GDM1 (cell line): Measurements from ENCODE around the gene FHL2.
A peak's percentile ranks its signal among the peaks of the same experiment; 100 is the strongest.

ENCODE experiments used
- DNase-seq: peaks from one replicate; lab custom pipeline; 2025; lab: John Stamatoyannopoulos, UW

FHL2 gene

DNA sequence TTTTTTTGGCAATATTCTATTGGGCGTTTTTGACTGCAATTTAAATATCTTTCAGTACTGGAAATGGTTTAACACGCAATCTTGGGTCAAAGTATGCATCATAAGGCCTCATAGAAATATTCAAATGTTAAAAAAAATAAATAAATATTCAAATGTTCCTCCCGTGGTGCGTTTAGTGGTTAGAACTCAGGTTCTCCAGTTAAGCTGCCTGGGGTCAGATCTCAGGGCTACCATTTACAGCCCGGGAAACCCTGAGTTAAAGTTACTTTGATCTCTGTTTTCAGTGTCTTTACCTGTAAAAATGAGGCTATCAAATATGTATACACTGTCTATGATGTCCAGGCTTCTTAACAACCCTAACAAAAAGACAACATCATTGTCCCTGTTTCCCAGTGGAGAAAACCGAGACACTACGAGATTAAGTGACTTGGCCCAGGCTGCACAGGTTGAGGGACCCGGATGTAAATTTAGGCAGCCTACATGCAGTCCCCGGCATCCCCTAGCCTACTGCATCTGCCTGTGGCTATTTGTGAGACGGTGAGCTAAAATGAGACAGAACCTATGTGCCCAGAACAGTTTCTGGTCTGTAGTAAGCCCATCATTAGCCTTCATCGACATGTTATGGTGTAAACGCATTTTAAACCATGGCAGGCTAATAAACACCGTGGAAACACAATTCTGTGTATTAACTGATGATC is 1.7 kb downstream of the FHL2 start:
- no peak for DNase-seq

DNA sequence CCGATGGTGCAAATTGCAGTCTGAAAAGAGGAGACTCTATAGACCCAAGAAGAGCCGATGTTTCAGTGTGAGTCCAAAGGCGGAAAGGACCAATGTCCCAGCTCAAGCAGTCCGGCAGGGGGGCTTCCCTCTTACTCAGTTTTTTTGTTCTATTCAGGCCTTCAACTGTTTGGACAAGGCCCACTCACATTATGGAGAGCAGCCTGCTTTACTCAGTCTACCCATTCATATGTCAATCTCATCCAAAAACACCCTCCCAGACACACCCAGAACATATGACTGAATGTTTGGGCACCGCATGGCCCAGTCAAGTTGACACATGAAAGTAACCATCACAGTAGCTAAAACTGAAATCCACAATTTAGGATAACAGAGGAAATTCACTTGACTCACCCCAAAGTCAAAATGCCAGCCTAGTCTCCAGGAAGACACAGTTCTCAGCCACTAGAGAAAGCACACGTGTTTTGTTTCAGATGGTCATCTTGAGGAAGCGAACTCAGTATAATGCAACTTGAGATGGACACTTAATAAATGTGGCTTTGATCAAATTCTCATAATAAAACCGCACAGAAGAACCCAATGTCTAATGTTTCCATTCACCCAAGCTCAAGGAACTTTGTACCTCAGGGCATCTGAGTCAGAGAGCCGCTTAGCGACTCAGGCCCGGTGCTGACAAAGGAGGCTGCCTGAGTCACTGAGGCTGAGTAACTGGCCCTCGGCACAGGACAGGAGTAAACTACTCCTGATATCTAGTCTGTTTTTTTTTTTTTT is 2.4 kb downstream of the FHL2 start:
- DNase-seq = no peak

DNA sequence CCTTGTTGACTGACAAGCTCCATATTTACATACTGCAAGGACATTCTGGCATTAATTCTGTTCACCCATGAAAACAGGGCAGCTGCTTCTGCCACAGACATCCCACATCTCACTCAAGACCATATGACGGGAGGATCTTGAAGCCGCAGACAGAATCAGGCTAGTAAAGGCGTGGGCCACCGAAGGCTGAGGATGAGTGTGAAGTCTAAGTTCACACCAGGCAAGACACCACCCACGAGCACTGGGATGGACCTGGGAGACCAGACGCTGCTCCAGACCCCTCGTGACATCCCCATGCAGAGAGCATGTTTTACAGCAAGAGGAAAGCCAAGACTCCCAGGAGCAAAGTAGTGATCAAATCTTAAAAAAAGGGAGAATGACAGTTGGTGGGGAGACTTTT is 3.2 kb downstream of the FHL2 start:
- DNase-seq = no peak

DNA sequence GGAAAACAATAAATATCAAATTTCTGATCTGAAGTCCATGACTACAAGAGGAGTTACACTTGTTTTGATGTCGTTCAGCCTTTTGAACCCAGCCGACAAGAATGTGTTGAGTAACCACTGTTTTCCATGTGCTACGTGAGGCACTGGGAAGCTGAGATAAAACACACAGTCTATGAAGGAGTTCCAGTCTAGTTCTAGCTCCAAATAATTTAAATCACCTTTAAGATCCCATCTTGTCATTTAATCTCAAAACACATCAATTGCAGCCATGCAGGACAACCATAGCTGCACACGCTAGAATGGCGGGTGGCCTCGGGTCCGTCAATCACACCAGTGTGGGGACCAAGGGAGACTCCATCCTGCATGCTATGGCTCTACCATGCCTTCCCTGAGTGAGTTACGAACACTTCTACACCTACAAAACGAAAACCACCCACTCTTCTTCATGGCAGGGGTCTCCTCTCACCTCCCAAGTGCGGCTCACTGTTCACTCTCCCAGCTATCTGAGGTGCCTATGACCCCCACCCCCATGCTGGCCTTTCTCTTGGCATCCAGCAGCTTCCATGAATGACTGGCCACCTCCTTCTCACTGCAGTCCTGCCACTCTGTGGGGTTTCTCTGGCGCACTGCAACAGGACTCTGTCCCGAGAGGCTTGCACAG is 3.8 kb downstream of the FHL2 start:
- DNase-seq = no peak

DNA sequence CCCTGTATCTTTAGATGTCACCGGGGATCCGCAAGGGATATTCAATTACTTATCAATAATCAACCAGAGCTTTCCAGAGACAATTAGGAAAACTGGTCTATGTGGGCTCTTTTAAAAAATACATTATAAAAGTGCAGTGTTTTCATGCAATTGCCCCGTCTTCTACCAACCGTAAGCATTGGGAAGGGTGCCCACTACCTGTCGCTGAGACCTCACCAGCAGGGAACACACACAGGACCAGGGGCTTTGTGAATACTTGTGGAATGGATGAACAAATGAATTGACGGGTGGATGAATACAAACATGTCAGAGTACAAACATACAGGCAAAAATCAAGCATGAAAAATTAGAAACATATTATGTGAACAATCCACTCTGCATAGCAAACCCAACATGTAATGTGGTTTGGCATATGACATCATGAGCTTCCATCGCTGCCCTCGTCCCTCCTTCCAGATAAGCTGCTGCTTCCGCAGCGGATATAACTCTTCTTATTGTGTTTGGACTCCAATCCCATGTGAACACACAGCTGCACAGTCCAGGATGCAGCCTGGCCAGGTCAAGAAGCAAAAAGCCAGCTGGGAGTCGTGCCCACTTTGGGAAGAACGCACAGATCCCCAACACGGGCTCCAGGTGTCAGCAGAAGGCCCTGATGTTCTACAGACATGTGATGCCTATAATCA is 5.3 kb downstream of the FHL2 start:
- no peak for DNase-seq

DNA sequence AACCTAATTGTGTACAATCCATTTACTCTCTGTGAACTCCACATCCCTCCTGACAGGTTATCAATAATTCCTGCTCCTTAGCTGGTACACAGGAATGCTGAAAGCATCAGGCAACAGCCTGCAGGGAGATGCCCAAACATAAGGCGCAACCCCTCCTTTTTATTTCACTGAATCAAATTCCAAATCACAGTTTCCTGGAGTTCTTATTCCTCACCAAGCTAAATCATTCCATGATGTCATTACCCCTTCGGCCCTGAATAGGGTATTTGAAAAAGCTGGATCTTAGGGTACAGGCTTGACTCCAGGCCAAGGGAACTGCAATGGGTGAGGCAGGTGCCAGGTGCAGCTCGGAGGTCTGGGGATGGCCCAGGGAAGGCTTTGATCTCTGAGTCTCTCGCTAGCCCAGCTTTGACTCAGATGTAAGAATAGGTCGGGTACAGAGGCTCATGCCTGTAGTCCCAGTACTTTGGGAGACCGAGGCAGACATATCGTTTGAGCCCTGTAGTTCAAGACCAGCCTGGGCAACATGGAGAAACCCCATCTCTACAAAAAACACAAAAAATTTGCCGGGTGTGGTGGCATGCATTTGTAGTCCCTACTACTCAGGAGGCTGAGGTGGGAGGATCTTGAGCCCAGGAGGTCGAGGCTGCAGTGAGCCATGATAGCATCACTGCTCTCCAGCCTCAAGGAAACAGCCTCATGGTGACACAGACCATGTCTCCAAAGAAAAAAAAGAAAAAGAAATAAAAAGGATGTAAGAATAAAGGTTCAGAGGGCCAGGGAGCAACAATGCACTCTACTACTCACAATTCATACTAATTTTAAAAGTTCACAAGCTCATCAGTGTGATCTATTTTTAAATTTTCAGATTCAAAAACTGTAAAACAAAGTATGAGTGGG is 6.8 kb downstream of the FHL2 start:
- DNase-seq = no peak

DNA sequence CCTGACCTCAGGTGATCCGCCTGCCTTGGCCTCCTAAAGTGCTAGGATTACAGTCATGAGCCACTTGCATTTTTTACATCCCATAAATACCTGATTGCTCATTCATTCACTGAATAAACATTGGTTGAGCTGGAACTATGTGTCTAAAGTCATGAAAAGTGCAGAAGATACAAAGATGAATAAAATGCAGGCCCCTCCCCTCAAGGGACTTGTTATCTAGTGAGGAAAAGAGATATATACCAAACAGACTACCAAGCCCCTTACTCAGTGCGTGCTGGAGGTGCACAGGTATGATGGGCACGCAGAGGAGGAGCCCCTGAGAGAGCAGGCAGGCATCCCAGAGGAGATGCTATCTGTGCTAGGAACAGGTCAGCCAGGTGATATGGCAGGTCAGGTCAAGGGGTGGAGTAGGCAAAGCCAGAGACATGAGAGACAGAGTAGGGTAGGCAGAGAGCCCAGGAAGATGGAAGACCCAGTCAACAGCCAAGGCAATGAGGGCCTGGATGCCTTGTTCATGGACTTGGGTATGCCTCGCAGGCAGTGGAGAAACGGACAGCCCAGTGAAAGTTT is 7.7 kb downstream of the FHL2 start:
- DNase-seq = no peak

DNA sequence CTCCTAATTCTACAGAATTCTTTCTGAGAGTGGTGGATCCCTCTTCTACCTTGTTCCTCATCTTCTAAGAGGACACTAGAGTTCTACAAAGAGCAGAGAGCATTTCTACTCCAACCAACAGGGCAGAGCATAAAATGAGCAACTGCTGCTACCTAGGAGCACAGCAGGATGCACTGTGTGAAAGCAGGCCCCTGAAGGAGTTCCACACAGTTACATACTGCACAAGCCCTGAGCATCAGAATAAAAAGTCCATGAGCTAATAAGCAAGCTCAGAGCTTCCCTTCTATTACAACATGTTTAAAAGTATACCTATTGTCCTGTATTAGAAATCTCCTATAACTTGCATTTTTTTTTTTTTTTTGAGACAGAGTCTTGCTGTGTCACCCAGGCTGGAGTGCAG is 8.4 kb downstream of the FHL2 start:
- no peak for DNase-seq

DNA sequence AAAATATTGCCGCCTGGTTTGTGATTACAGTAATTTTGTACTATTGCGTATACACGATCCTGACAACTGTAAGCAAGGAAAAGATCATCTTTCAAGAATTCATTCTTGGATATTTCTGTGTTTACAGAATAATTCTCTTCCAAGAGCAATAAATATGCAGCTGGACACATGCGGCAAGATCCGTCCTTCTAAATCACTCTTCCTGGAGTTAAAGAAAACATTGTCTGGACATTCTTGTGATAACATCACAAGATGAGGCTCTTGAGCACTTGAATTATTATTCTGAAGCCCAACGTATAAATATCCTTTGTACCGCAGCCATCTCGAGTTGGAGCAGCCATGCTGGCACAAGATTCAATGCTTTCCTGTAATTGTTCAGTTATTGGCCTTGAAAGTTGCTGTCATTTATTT is 9.9 kb downstream of the FHL2 start:
- no peak for DNase-seq

DNA sequence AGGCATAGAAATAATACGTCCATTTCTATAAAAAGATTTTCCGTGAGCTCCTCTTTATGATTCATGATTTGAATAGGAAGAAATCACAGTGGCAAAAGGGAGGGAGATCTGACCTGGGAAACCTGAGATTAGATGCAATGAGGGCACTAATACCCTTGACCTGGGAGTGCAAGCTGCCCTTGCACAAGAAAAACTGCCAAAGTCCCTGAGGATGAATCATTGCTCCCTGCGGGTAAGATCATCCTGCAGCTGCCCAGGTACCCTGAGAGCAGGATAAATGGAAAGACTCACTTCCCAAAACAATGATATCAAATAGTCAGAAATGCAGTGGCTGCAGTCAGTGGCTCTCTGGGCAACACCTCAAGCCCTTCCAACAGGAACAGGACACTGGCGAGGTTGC is 11.6 kb downstream of the FHL2 start:
- DNase-seq = no peak

DNA sequence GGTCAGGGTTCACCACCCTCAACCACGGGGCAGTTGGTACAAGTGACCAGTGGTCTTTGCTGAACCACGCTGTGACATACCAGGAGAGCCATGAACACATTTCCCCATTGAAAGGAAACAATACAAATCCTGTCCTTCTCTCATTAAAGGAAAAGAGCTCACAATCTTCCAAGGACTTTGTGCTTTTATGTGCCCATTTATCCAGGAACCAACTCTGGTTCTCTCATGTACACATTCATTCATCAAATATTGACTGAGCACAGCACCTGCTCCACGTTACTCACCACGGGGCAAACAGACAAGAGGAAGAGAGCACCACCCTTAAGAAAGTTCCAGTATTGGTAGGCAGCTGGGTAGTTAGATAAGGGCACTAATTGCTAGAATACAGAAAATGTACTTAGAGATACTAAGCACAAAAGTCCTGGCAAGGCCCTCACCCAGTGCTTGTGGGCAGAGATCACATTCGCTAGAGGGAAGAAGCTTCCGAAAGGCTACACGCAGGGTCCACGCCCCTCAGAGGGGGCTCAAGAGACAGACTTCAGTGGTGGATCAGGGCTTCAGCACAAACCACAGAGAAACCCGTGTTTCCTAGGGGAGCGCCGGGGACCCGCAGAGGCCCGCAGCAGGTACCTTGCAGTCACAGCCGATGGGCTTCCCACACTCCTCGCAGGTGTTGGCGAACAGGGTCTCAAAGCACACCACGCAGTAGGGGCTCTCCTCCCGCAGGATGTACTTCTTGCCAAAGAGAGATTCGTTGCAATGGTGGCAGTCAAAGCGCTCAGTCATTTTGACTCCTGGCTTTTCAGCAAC is 12.9 kb downstream of the FHL2 start:
- no peak for DNase-seq

DNA sequence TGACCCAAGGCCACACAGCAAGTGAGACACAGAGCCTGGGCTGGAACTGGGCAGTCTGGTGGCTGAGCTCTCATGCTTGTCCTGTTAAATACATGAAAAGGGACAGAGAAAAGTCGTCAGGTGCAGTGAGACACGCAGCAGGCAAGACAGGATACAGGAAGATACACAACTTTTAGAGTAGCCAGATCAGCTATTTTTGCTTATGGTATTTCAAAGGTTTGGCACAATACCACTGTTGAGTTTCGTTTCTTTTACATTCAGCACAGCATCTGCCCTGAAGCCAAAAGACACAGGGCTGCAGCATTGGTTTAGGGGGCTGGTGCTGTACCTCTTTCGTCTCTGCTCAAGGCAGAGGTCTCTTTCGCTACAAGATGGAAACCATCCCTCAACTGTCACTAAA is 14.0 kb downstream of the FHL2 start:
- no peak for DNase-seq

DNA sequence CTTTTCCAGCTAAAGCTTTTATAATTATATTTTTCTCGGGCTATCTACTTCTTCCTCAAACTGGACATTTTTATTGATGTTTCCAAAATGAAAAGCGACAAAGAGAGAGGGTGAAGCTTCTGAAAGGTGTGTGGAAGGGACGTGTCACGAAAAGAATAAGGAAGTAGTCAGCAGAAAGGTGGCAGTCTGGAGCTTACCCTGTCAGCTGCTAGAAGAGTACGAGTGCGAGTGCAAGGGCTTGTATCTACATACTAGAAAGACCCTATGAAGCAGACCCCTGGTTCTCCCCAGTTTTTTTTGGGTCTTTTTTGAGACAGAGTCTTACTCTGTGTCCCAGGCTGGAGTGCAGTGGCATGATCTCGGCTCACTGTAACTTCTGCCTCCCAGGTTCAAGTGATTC is 14.6 kb downstream of the FHL2 start:
- no peak for DNase-seq

DNA sequence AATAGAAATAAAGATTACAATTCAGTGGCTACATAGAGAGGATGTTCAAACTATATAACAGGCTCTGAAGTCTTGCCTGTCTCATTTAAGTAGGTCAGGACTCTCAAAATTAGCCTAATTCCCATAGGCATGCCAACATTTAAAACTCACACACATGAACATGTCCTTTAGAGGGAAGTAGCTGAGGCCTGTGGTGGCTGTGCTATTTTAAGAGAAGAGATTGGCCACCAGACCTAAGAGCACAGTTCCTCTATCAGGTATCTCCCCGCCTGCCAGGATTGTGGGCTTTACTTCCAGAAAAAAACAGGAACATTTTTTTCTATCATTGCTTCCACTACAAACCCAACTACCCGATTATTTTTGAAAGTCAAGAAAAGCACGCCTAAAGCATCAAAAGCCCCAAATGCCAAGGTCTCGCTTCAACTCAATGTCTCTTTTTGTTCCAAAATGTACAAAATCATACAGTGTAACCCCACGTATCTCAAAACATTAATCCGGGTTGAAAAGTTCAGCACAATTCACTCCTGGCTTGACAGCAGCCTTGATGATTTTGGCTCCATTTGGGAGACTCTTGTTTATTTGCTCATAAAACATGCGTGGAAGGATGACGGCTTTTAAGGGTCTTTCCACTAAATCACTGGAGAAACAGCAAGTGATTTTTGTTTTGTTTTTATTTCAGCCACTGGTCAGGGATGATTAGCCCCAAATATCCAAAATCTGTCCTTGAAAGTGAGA is 15.3 kb downstream of the FHL2 start:
- peak; percentile 69 for DNase-seq

DNA sequence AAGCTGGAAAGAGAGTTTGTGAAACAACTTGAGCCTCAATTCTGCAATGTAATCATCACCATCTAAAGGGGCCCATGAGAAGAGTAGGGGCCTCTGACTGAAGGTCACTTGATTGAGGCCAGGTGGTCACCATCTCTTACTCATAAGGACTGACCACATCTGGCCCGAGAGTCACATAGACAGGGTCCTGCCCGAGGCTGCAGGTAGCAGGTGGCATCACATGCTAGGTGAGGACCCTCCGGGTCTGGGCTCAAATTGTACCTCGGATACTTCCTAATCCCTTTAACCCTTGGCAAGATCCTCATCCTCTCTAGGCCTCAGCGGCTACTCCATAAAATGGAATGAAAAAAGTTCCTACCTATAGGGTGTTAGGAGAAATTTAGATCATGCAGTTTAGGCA is 16.7 kb downstream of the FHL2 start:
- DNase-seq = no peak

DNA sequence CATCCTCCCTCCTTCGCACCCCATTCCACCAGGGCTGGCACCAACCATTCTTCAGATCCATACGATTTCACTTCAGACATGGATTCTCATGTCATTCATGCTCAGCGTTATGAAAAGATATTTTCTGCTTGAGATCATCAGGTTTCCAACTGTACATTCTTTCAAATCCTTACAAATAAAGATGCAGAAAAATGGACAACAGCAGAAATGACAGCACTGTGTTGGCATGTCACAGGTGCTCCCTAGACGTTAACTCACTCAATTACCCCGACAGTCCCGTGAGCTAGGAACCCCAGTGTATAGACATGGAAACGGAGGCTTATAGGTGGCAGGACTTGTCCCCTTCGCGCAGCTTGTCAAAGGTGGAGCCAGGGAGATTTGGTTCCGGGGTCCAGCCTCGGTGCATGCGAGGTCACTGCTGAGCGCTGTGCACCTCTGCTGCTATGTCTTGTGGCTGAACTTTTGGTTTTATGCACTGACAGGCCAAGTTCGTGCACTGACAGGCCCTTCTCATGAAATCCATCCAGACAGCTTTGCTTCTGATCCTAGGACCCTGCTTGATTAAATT is 17.7 kb downstream of the FHL2 start:
- DNase-seq = no peak

DNA sequence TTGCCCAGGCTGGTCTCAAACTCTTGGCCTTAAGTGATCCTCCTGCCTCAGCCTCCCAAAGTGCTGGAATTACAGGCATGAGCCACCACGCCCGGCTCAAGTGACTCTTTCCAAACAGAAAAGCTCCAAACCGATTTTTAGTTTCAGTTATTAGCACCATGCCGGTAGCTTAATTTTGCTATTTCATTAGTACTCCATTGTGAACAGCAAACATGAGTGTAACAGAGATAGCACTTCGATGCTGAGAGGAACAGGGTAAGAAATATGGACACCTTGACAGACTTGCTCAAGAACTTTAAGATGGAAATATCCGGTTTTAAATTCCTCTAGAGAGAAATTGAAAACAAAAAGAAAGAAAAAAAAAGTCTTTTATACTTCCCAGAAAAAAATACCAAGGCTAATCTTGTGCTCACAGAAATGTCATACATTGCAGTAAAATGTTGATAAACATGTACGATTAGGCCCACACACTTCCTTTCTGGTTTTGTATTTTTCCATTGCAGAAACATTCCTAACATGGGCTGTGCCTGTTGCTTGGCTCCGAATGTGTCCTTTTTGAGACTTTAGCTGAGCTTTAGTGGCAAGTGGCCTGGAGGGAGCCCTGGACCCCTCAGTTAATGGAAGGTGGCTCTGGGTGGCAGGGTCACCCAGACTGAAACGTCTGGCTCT is 18.3 kb downstream of the FHL2 start:
- DNase-seq = no peak

DNA sequence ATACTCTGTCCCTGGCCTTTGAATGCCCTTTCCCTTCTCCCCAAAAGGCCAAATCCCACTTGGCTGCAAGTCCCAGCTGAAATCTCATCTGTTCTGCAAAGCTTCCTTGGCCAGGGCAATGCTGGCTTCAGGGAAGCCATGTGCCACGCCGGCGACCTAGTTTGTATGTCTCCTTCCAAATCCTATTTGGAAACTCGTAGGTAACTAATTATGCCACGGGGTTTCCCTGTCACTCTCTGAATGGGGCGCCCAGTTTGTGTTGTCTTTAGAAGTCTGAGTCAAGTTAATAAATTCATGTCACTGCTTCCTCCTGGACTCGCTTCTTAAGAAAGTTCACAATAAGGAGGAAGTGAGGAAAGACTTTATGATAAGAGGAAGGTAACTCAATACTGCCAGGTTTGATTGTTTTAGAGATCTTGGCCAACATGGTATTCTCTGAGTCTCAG is 19.1 kb downstream of the FHL2 start:
- DNase-seq = no peak

DNA sequence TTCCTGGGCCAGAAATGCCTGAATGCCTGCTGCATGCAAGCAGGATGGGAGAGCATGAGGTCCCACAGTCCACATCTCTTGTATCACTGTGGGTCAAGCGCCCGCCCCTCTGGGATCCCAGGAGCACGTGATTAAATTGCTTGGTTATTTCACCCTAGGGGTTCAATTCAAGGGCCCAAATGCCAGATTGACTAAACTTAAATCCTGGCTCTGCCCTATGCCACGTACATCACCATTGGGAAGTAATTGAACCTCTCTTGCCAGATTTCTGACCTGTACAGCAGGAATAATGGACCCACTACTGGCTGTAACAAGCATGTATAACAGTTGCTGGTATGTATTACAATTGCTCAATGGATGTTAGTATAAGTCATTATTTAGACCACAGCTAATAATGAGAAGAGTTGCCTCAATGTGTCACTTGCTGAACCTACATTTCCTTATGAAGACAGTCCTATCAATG is 19.9 kb downstream of the FHL2 start:
- no peak for DNase-seq
